Measurements from ENCODE around the gene AHDC1.
A peak's percentile ranks its signal among the peaks of the same experiment; 100 is the strongest.

- no peak for TF ChIP-seq USF2 (CRISPR knock-in tag; IDR thresholded peaks at IDR 0.05)
- peak; percentile 65; the same call in 1 of the 2 replicates for TF ChIP-seq SP1 (CRISPR knock-in tag; conservative IDR thresholded peaks at IDR 0.05)
- no peak for TF ChIP-seq ELF4 (CRISPR knock-in tag; IDR thresholded peaks at IDR 0.05; ENCODE audit: low read depth)
- TF ChIP-seq ZNF512 (CRISPR knock-in tag; IDR thresholded peaks at IDR 0.05; ENCODE audit: borderline replicate concordance): no peak
- TF ChIP-seq CTCF (IDR thresholded peaks at IDR 0.05): no peak
- no peak for TF ChIP-seq AR (CRISPR knock-in tag; IDR thresholded peaks at IDR 0.05)
- no peak for TF ChIP-seq TCF7 (CRISPR knock-in tag; IDR thresholded peaks at IDR 0.05; ENCODE audit: low read depth)
- no peak for TF ChIP-seq E2F5 (CRISPR knock-in tag; IDR thresholded peaks at IDR 0.05)
- peak; percentile 49; the same call in 1 of the 2 replicates for TF ChIP-seq MAX (CRISPR knock-in tag; IDR thresholded peaks at IDR 0.05)
- no peak for TF ChIP-seq SMAD4 (CRISPR knock-in tag; IDR thresholded peaks at IDR 0.05)
Measured at GRCh38 chr1:27607239-27607804, 3.4 kb upstream of the AHDC1 start.

Measured in WTC11 (cell line).